ENCODE measurements around the gene MACROD2. TPM values are rescaled to one million over a fixed set of nuclear protein-coding genes. Genes with fewer than 3 reads are reported as not detected.

Gene MACROD2
- polyA plus RNA-seq, 1 donor (not counting 4 experiments of a cell fraction or from before 2014, with no cell fraction given), result 0.71 TPM

- no peak overlapping the region for H2AFZ ChIP-seq (ENCODE audit: control insufficient read depth, low read length)
- no peaks in the 10 kb centered on the region for H3K79me2 ChIP-seq (ENCODE audit: control insufficient read depth, insufficient read depth, low read length)
- H4K20me1 ChIP-seq (ENCODE audit: control insufficient read depth, extremely low read depth, insufficient read depth, low read length), result no peaks in the 10 kb centered on the region
- H3K9me3 ChIP-seq (ENCODE audit: control insufficient read depth, low read depth, low read length), result no peaks in the 10 kb centered on the region
- dilution Hi-C loops (cut with MboI; ENCODE audit: extremely low pct_ligation_motif_present, low sequenced_read_pairs), result no loop called here
- no peak for DNase-seq (ENCODE audit: low read depth, low spot score)
- H3K4me1 ChIP-seq (ENCODE audit: control insufficient read depth, extremely low read depth, insufficient read depth, low read length), result peaks cover 18% of the 10 kb centered on the region
- TF ChIP-seq CTCF (optimal IDR thresholded peaks at IDR 0.05 in 1 of 3, IDR thresholded peaks at IDR 0.05 in 1 of 3, conservative IDR thresholded peaks at IDR 0.05 in 1 of 3; ENCODE audit: extremely low read depth in 1 of 3, insufficient read depth in 2 of 3, low read length in 3 of 3), result no peak
- TF ChIP-seq EZH2 (IDR thresholded peaks at IDR 0.05; ENCODE audit: low read length), result no peak
- H3K4me2 ChIP-seq (ENCODE audit: control insufficient read depth, extremely low read depth, insufficient read depth, low read depth, low read length), result no peak overlapping the region
- H3K36me3 ChIP-seq (ENCODE audit: control insufficient read depth in 2 of 2, extremely low read depth in 1 of 2, insufficient read depth in 2 of 2, low read length in 2 of 2), result no peaks in the 10 kb centered on the region
- H3K4me3 ChIP-seq (ENCODE audit: control insufficient read depth in 2 of 3, extremely low read depth in 1 of 3, insufficient read depth in 2 of 3, low read depth in 1 of 3, low read length in 3 of 3), result no peak overlapping the region
- H3K9ac ChIP-seq (ENCODE audit: control insufficient read depth, extremely low read depth, insufficient read depth, low read length), result no peak overlapping the region
- no peak overlapping the region for H3K27ac ChIP-seq (ENCODE audit: control insufficient read depth, insufficient read depth, low read length)
- no peaks in the 10 kb centered on the region for H3K27me3 ChIP-seq (ENCODE audit: control insufficient read depth, extremely low read depth, insufficient read depth, low read length)
- H3K9me1 ChIP-seq (ENCODE audit: control insufficient read depth, extremely low read depth, insufficient read depth, low read length), result no peaks in the 10 kb centered on the region
- no peak for FAIRE-seq
Measured at GRCh38 chr20:15811951-15812350, 1816.6 kb downstream of the MACROD2 start.

- Histone ChIP-seq H3K4me1 (ENCODE audit: control insufficient read depth, extremely low read depth, insufficient read depth, low read length) (peaks cover 18% of the 10 kb centered on the region), H3K79me2 (ENCODE audit: control insufficient read depth, insufficient read depth, low read length) (no peaks in the 10 kb centered on the region), H3K27ac (ENCODE audit: control insufficient read depth, insufficient read depth, low read length) (no peak overlapping the region), H3K36me3 (ENCODE audit: control insufficient read depth in 2 of 2, extremely low read depth in 1 of 2, insufficient read depth in 2 of 2, low read length in 2 of 2) (no peaks in the 10 kb centered on the region), H2AFZ (ENCODE audit: control insufficient read depth, low read length) (no peak overlapping the region), H3K9ac (ENCODE audit: control insufficient read depth, extremely low read depth, insufficient read depth, low read length) (no peak overlapping the region), H3K4me3 (ENCODE audit: control insufficient read depth in 2 of 3, extremely low read depth in 1 of 3, insufficient read depth in 2 of 3, low read depth in 1 of 3, low read length in 3 of 3) (no peak overlapping the region), H3K27me3 (ENCODE audit: control insufficient read depth, extremely low read depth, insufficient read depth, low read length) (no peaks in the 10 kb centered on the region), H3K9me1 (ENCODE audit: control insufficient read depth, extremely low read depth, insufficient read depth, low read length) (no peaks in the 10 kb centered on the region), H4K20me1 (ENCODE audit: control insufficient read depth, extremely low read depth, insufficient read depth, low read length) (no peaks in the 10 kb centered on the region), H3K4me2 (ENCODE audit: control insufficient read depth, extremely low read depth, insufficient read depth, low read depth, low read length) (peak overlapping the region; percentile 10), H3K9me3 (ENCODE audit: control insufficient read depth, low read depth, low read length) (no peaks in the 10 kb centered on the region)
- FAIRE-seq, result no peak
- TF ChIP-seq CTCF (optimal IDR thresholded peaks at IDR 0.05 in 1 of 3, IDR thresholded peaks at IDR 0.05 in 1 of 3, conservative IDR thresholded peaks at IDR 0.05 in 1 of 3; ENCODE audit: extremely low read depth in 1 of 3, insufficient read depth in 2 of 3, low read length in 3 of 3) (no peak), EZH2 (IDR thresholded peaks at IDR 0.05; ENCODE audit: low read length) (no peak)
- no peak for DNase-seq (ENCODE audit: low read depth, low spot score)
- dilution Hi-C loops (cut with MboI; ENCODE audit: extremely low pct_ligation_motif_present, low sequenced_read_pairs), result no loop called here
Measured at GRCh38 chr20:15812696-15813095, 1817.4 kb downstream of the MACROD2 start.
